Fibroblast of lung (primary cell): ENCODE data around the gene RAB10. TPM values are rescaled to one million over a fixed set of nuclear protein-coding genes. Genes with fewer than 3 reads are reported as not detected.

Experiments
- DNase-seq, 2 donors: peaks; one replicate each; pipeline versions ENCODE4 v3.0.0 to v3.0.0-alpha.2; 2010; ENCODE audit warnings: low read depth in 2 of 2
- H2AFZ ChIP-seq: 2 replicates; pipeline ENCODE4 v1.5.1; 2012; ENCODE audit warnings: low read length, control low read depth, inconsistent platforms
- H3K27ac ChIP-seq: 2 replicates; pipeline ENCODE4 v1.5.1; 2011; ENCODE audit warnings: low read length, control low read depth; ENCODE audit not compliant: insufficient read depth
- H3K27me3 ChIP-seq: 2 replicates; pipeline ENCODE4 v1.5.1; 2011; ENCODE audit warnings: mild to moderate bottlenecking, low read length; ENCODE audit not compliant: control insufficient read depth, insufficient read depth
- H3K36me3 ChIP-seq: 2 replicates; pipeline ENCODE4 v1.5.1; 2011; ENCODE audit warnings: low read length; ENCODE audit not compliant: control insufficient read depth, insufficient read depth
- H3K4me1 ChIP-seq: 2 replicates; pipeline ENCODE4 v1.5.1; 2011; ENCODE audit warnings: low read length; ENCODE audit not compliant: control insufficient read depth, insufficient read depth; ENCODE audit errors: extremely low read depth
- H3K4me2 ChIP-seq: 2 replicates; pipeline ENCODE4 v1.5.1; 2011; ENCODE audit warnings: low read length, control low read depth; ENCODE audit not compliant: insufficient read depth; ENCODE audit errors: extremely low read depth
- H3K4me3 ChIP-seq, 4 experiments: fragments of 200-600 bp in 1 of 4; sonication (generic) in 1 of 4; replicated peaks in 1 of 4; 2 replicates each; pipeline ENCODE4 v1.5.1; 2011 to 2016; ENCODE audit warnings: low read length in 4 of 4, low read depth in 3 of 4, mild to moderate bottlenecking in 3 of 4, control low read depth in 2 of 4, inconsistent platforms in 1 of 4, mixed read lengths in 1 of 4; ENCODE audit not compliant: insufficient read depth in 1 of 4; ENCODE audit errors: control extremely low read depth in 1 of 4
- H3K79me2 ChIP-seq: 2 replicates; pipeline ENCODE4 v1.5.1; 2012; ENCODE audit warnings: mild to moderate bottlenecking, low read length, inconsistent platforms; ENCODE audit not compliant: control insufficient read depth, insufficient read depth
- H3K9ac ChIP-seq: 2 replicates; pipeline ENCODE4 v1.5.1; 2011; ENCODE audit warnings: mild to moderate bottlenecking, low read length, control low read depth; ENCODE audit not compliant: insufficient read depth
- H3K9me3 ChIP-seq: 2 replicates; pipeline ENCODE4 v1.5.1; 2012; ENCODE audit warnings: low read depth, low read length; ENCODE audit not compliant: control insufficient read depth, insufficient read depth
- H4K20me1 ChIP-seq: 2 replicates; pipeline ENCODE4 v1.5.1; 2011; ENCODE audit warnings: low read length; ENCODE audit not compliant: control insufficient read depth, insufficient read depth; ENCODE audit errors: extremely low read depth
- EZH2 ChIP-seq: IDR thresholded peaks from 2 replicates; pipeline ENCODE4 v1.5.1; 2012; ENCODE audit warnings: low read length, control low read depth, mild to moderate bottlenecking; ENCODE audit errors: missing control alignments
- polyA plus RNA-seq, 2 donors: library from polyadenylated mRNA; depleted of rRNA in 1 of 2; stranded (reverse) in 1 of 2; unstranded in 1 of 2; fragments of >200 nt; gene quantifications; 2 replicates each; pipeline ENCODE4 v1.2.1, GENCODE V29; 2011 to 2012; ENCODE audit warnings: missing spikeins in 1 of 2
- total RNA-seq: library from RNA; depleted of rRNA; stranded (reverse); fragments of >200 nt; gene quantifications from 2 replicates; pipeline ENCODE4 v1.2.1, GENCODE V29; 2014
- TF ChIP-seq, protein P1 (sequence below), 2 donors: IDR thresholded peaks in 1 of 2; conservative IDR thresholded peaks in 1 of 2; 1 replicate in 1 of 2; 2 replicates in 1 of 2; pipeline ENCODE4 v1.5.1; 2011 to 2012; ENCODE audit warnings: low read length in 2 of 2, control low read depth in 1 of 2, inconsistent platforms in 1 of 2, low read depth in 1 of 2, mild to moderate bottlenecking in 1 of 2

Gene RAB10
- total and polyA plus RNA-seq, 2 donors (not counting 1 experiment from before 2014, with no cell fraction given): 94.1 to 253 TPM

DNA sequence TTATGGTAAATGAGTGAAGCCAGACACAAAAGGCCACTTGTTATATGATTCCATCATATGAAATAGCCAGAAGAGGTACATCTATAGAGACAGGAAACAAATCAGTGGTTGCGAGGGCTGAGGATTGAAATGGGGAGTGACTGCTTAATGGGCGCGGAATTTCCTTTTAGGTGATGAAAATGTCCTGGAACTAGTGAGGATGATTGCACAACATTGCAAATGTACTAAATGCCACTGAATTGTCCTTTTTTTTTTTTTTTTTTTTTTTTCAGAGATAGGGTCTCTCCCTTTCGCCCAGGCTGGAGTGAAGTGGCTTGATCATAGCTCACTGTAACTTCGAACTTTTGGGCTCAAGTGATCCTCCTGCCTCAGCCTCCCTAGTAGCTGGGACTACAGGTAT is 123.7 kb downstream of the RAB10 start:
- no peaks in the 10 kb centered on the region for H3K79me2 ChIP-seq
- H3K9ac ChIP-seq: no peak overlapping the region
- no peaks in the 10 kb centered on the region for H3K27me3 ChIP-seq
- no peaks in the 10 kb centered on the region for H3K36me3 ChIP-seq
- no peaks in the 10 kb centered on the region for H3K9me3 ChIP-seq
- H3K4me3 ChIP-seq: no peak overlapping the region
- H4K20me1 ChIP-seq: no peaks in the 10 kb centered on the region
- H3K4me2 ChIP-seq: no peak overlapping the region
- no peak overlapping the region for H3K27ac ChIP-seq
- no peak for DNase-seq
- H3K4me1 ChIP-seq: no peaks in the 10 kb centered on the region
- H2AFZ ChIP-seq: no peak overlapping the region
- TF ChIP-seq EZH2: no peak
- TF ChIP-seq, protein P1, sequence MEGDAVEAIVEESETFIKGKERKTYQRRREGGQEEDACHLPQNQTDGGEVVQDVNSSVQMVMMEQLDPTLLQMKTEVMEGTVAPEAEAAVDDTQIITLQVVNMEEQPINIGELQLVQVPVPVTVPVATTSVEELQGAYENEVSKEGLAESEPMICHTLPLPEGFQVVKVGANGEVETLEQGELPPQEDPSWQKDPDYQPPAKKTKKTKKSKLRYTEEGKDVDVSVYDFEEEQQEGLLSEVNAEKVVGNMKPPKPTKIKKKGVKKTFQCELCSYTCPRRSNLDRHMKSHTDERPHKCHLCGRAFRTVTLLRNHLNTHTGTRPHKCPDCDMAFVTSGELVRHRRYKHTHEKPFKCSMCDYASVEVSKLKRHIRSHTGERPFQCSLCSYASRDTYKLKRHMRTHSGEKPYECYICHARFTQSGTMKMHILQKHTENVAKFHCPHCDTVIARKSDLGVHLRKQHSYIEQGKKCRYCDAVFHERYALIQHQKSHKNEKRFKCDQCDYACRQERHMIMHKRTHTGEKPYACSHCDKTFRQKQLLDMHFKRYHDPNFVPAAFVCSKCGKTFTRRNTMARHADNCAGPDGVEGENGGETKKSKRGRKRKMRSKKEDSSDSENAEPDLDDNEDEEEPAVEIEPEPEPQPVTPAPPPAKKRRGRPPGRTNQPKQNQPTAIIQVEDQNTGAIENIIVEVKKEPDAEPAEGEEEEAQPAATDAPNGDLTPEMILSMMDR (conservative IDR thresholded peaks at IDR 0.05 in 1 of 2, IDR thresholded peaks at IDR 0.05 in 1 of 2; ENCODE audit: low read depth in 1 of 2, low read length in 2 of 2): no peak

DNA sequence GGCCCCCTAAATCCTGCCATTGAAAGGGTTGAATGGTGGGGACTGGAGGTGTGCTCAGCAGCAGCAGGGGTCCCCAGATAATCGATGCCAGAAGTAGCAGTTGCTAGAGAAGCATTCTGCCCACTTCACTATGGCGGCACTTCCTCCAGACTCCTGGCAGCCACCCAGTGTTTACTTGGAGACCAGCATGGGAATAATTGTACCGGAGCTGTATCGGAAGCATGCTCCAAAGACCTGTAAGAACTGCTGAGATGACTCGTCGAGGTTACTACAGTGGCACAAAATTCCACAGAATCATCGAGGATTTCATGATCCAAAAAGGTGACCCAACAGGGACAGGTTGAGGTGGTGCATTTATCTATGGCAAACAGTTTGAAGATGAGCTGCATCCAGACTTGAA is 128.0 kb downstream of the RAB10 start:
- H3K79me2 ChIP-seq: no peaks in the 10 kb centered on the region
- no peak overlapping the region for H3K4me2 ChIP-seq
- no peaks in the 10 kb centered on the region for H3K4me1 ChIP-seq
- H3K9me3 ChIP-seq: no peaks in the 10 kb centered on the region
- DNase-seq: no peak
- no peaks in the 10 kb centered on the region for H4K20me1 ChIP-seq
- no peaks in the 10 kb centered on the region for H3K36me3 ChIP-seq
- no peak overlapping the region for H2AFZ ChIP-seq
- H3K27me3 ChIP-seq: no peaks in the 10 kb centered on the region
- H3K9ac ChIP-seq: no peak overlapping the region
- H3K4me3 ChIP-seq: no peak overlapping the region
- no peak overlapping the region for H3K27ac ChIP-seq
- TF ChIP-seq EZH2: no peak
- TF ChIP-seq, protein P1 (conservative IDR thresholded peaks at IDR 0.05 in 1 of 2, IDR thresholded peaks at IDR 0.05 in 1 of 2; ENCODE audit: low read depth in 1 of 2, low read length in 2 of 2): no peak

DNA sequence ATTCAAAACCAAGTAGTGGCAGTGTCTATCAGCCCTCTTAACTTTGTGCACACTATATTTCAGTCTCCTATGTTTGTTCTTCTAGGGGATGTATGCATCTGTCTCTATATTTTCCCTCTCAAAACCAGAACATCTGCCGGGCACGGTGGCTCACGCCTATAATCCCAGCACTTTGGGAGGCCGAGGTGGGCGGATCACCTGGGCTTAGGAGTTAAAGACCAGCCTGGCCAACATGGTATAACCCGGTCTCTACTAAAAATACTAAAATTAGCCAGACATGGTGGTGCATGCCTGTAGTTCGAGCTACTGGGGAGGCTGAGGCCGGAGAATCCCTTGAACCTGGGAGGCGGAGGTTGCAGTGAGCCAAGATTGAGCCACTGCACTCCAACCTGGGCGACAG is 129.1 kb downstream of the RAB10 start:
- DNase-seq: no peak
- Histone ChIP-seq H3K9ac (no peak overlapping the region), H4K20me1 (no peaks in the 10 kb centered on the region), H3K4me1 (no peaks in the 10 kb centered on the region), H3K4me3 (no peak overlapping the region), H3K9me3 (no peaks in the 10 kb centered on the region), H3K27ac (no peak overlapping the region), H3K27me3 (no peaks in the 10 kb centered on the region), H3K4me2 (no peak overlapping the region), H2AFZ (no peak overlapping the region), H3K79me2 (no peaks in the 10 kb centered on the region), H3K36me3 (no peaks in the 10 kb centered on the region)
- TF ChIP-seq EZH2: no peak
- TF ChIP-seq, protein P1 (conservative IDR thresholded peaks at IDR 0.05 in 1 of 2, IDR thresholded peaks at IDR 0.05 in 1 of 2; ENCODE audit: low read depth in 1 of 2, low read length in 2 of 2): no peak
